GM19023 (cell line): ENCODE data around the gene ZNF512B.
"Not testable (repeated sequence)": the region's sequence is repeated elsewhere in the genome, so short reads cannot be mapped to it uniquely, and the experiment has no call there.

Source experiments
- ATAC-seq: cut with Tn5 transposase; IDR thresholded peaks from one replicate; pipeline ENCODE4 v1.9.1; 2021; ENCODE audit warnings: mild to moderate bottlenecking, moderate library complexity; ENCODE audit not compliant: unreplicated experiment

The ZNF512B gene

GRCh38 chr20:63963784-63964301, 5.9 kb downstream of the ZNF512B start:
- no peak for ATAC-seq

- ATAC-seq: no peak
These were observed 6.4 kb downstream of the ZNF512B start for GRCh38 chr20:63963348-63963741.

GRCh38 chr20:63962426-63963347, 7.0 kb downstream of the ZNF512B start:
- ATAC-seq: no peak

- no peak for ATAC-seq
These were observed 7.9 kb downstream of the ZNF512B start for GRCh38 chr20:63961664-63962425.

GRCh38 chr20:63960654-63961621, 8.8 kb downstream of the ZNF512B start:
- ATAC-seq: not testable (repeated sequence)

GRCh38 chr20:63959699-63960075, 10.0 kb downstream of the ZNF512B start:
- no peak for ATAC-seq

- no peak for ATAC-seq
These were observed 10.6 kb downstream of the ZNF512B start for GRCh38 chr20:63958964-63959698.

- no peak for ATAC-seq
These were observed 11.3 kb downstream of the ZNF512B start for GRCh38 chr20:63958471-63958870.

GRCh38 chr20:63957690-63958441, 11.9 kb downstream of the ZNF512B start:
- no peak for ATAC-seq

GRCh38 chr20:63957004-63957689, 12.6 kb downstream of the ZNF512B start:
- no peak for ATAC-seq

- ATAC-seq: peak; percentile 3
These were observed 13.1 kb downstream of the ZNF512B start for GRCh38 chr20:63956664-63957003.

GRCh38 chr20:63955827-63956663, 13.7 kb downstream of the ZNF512B start, which contains the start of gene UCKL1:
Gene UCKL1, minus strand, starts transcription at chr20:63956416. Its CDS starts 44 bp downstream, at chr20:63956372.
- peak; percentile 72 for ATAC-seq

- no peak for ATAC-seq
These were observed 14.4 kb downstream of the ZNF512B start for GRCh38 chr20:63955281-63955826.

- ATAC-seq: no peak
These were observed 15.8 kb downstream of the ZNF512B start for GRCh38 chr20:63953764-63954429.

- no peak for ATAC-seq
These were observed 17.0 kb downstream of the ZNF512B start for GRCh38 chr20:63952769-63953168.

- no peak for ATAC-seq
These were observed 17.6 kb downstream of the ZNF512B start for GRCh38 chr20:63952210-63952535.
